ENCODE results near the gene APLP2. TPM values are rescaled to one million over a fixed set of nuclear protein-coding genes. Genes with fewer than 3 reads are reported as not detected.

The APLP2 gene
- total and polyA plus RNA-seq, 2 of the 13 experiments (the other 11 are each of a cell fraction or from before 2014, with no cell fraction given) = 315 to 594 TPM

DNA sequence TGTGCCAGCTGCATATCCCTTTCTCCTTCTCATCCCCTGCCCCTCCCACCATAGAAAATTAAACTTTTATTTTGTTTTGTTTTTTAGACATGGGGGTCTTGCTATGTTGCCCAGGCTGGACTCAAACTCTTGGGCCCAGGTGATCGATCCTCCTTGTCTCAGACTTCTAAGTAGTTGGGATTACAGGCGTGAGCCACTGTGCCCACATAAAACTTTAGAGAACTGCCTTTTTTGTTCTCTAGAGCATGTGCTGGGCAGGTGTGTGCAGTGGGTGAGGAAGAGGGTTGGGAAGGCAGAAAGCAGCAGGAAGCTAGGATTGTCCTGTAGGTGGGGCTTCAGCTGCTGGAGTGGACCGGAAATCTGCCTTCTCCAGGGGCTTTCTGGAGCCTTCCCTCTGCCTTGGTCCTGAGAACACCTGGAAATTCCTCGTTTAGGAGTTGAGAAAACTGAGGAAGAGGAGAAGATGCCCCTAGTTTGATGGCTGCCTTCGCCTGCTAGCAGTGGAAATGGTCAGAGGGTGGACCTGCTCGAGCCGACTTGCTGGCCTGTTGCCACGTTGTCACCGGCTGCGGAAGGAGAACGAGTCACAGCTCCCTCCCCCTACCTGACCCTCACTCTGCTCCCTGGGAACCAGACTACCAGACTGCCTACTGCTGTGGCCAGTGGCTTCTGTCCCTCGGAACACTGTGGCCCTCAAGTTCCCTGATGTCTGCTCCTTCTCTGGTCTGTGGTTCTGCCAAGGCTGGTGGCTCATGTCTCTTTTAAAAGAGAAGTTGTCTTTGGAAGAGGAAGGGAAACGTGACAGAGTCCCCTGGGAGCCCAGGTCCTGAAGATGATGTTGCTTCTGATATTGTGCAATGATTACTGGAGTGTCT, 93.9 kb downstream of the APLP2 start (continued):
- TF ChIP-seq NCOA5 (CRISPR knock-in tag; IDR thresholded peaks at IDR 0.05) (no peak), DPF2 (CRISPR knock-in tag; IDR thresholded peaks at IDR 0.05; ENCODE audit: borderline replicate concordance, low read depth) (no peak), ZNF773 (CRISPR knock-in tag; IDR thresholded peaks at IDR 0.05; ENCODE audit: borderline replicate concordance) (no peak), NBN (conservative IDR thresholded peaks at IDR 0.05) (no peak), ZNF326 (CRISPR knock-in tag; IDR thresholded peaks at IDR 0.05; ENCODE audit: borderline replicate concordance) (no peak), SIX1 (CRISPR knock-in tag; IDR thresholded peaks at IDR 0.05; ENCODE audit: borderline replicate concordance) (no peak), ZIK1 (CRISPR knock-in tag; IDR thresholded peaks at IDR 0.05; ENCODE audit: borderline replicate concordance, low read depth) (no peak; the same call in 1 of the 2 replicates), RORA (CRISPR knock-in tag; IDR thresholded peaks at IDR 0.05) (no peak), IKZF1 (IDR thresholded peaks at IDR 0.05) (no peak), ZNF282 (IDR thresholded peaks at IDR 0.05; ENCODE audit: partially characterized antibody) (no peak), ZNF253 (CRISPR knock-in tag; IDR thresholded peaks at IDR 0.05; ENCODE audit: borderline replicate concordance) (no peak), SOX5 (CRISPR knock-in tag; IDR thresholded peaks at IDR 0.05; ENCODE audit: borderline replicate concordance) (no peak; the same call in 1 of the 2 replicates), NONO (IDR thresholded peaks at IDR 0.05) (no peak), NONO (CRISPR knock-in tag; conservative IDR thresholded peaks at IDR 0.05) (no peak), TBP (CRISPR knock-in tag; IDR thresholded peaks at IDR 0.05) (no peak), DMAP1 (CRISPR knock-in tag; IDR thresholded peaks at IDR 0.05) (peak; percentile 90), THYN1 (CRISPR knock-in tag; IDR thresholded peaks at IDR 0.05; ENCODE audit: borderline replicate concordance, low read depth) (no peak), KDM3A (CRISPR knock-in tag; IDR thresholded peaks at IDR 0.05; ENCODE audit: low read depth) (no peak; the same call in 1 of the 2 replicates), ZNF660 (CRISPR knock-in tag; IDR thresholded peaks at IDR 0.05; ENCODE audit: borderline replicate concordance, low read depth) (no peak), ZSCAN29 (CRISPR knock-in tag; conservative IDR thresholded peaks at IDR 0.05) (no peak), ZNF768 (CRISPR knock-in tag; IDR thresholded peaks at IDR 0.05) (no peak), KMT2A (CRISPR knock-in tag; IDR thresholded peaks at IDR 0.05) (no peak)
- TF ChIP-seq, protein P1, sequence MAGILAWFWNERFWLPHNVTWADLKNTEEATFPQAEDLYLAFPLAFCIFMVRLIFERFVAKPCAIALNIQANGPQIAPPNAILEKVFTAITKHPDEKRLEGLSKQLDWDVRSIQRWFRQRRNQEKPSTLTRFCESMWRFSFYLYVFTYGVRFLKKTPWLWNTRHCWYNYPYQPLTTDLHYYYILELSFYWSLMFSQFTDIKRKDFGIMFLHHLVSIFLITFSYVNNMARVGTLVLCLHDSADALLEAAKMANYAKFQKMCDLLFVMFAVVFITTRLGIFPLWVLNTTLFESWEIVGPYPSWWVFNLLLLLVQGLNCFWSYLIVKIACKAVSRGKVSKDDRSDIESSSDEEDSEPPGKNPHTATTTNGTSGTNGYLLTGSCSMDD (CRISPR knock-in tag; IDR thresholded peaks at IDR 0.05) = no peak
- TF ChIP-seq, protein P2, sequence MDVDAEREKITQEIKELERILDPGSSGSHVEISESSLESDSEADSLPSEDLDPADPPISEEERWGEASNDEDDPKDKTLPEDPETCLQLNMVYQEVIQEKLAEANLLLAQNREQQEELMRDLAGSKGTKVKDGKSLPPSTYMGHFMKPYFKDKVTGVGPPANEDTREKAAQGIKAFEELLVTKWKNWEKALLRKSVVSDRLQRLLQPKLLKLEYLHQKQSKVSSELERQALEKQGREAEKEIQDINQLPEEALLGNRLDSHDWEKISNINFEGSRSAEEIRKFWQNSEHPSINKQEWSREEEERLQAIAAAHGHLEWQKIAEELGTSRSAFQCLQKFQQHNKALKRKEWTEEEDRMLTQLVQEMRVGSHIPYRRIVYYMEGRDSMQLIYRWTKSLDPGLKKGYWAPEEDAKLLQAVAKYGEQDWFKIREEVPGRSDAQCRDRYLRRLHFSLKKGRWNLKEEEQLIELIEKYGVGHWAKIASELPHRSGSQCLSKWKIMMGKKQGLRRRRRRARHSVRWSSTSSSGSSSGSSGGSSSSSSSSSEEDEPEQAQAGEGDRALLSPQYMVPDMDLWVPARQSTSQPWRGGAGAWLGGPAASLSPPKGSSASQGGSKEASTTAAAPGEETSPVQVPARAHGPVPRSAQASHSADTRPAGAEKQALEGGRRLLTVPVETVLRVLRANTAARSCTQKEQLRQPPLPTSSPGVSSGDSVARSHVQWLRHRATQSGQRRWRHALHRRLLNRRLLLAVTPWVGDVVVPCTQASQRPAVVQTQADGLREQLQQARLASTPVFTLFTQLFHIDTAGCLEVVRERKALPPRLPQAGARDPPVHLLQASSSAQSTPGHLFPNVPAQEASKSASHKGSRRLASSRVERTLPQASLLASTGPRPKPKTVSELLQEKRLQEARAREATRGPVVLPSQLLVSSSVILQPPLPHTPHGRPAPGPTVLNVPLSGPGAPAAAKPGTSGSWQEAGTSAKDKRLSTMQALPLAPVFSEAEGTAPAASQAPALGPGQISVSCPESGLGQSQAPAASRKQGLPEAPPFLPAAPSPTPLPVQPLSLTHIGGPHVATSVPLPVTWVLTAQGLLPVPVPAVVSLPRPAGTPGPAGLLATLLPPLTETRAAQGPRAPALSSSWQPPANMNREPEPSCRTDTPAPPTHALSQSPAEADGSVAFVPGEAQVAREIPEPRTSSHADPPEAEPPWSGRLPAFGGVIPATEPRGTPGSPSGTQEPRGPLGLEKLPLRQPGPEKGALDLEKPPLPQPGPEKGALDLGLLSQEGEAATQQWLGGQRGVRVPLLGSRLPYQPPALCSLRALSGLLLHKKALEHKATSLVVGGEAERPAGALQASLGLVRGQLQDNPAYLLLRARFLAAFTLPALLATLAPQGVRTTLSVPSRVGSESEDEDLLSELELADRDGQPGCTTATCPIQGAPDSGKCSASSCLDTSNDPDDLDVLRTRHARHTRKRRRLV (CRISPR knock-in tag; IDR thresholded peaks at IDR 0.05) = 0 out of 2 replicates have a peak, but pooled peaks have one; percentile 67
- TF ChIP-seq, protein P3, sequence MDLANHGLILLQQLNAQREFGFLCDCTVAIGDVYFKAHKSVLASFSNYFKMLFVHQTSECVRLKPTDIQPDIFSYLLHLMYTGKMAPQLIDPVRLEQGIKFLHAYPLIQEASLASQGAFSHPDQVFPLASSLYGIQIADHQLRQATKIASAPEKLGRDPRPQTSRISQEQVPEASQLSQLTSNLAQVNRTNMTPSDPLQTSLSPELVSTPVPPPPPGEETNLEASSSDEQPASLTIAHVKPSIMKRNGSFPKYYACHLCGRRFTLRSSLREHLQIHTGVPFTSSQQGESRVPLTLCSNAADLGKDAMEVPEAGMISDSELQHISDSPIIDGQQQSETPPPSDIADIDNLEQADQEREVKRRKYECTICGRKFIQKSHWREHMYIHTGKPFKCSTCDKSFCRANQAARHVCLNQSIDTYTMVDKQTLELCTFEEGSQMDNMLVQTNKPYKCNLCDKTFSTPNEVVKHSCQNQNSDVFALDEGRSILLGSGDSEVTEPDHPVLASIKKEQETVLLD (CRISPR knock-in tag; IDR thresholded peaks at IDR 0.05; ENCODE audit: low read depth) = no peak

Measured in HepG2 (cell line).